Measurements from ENCODE around the gene KCNN4.

GRCh38 chr19:43735013-43735412 lies 45.8 kb downstream of the KCNN4 start:
- TF ChIP-seq CTCF (IDR thresholded peaks at IDR 0.05; ENCODE audit: extremely low read depth in 1 of 2, insufficient read depth in 1 of 2, low read depth in 1 of 2, low read length in 2 of 2) (no peak), POLR2A (IDR thresholded peaks at IDR 0.05; ENCODE audit: low read depth, low read length) (no peak), EZH2 (IDR thresholded peaks at IDR 0.05; ENCODE audit: borderline replicate concordance, low read depth, low read length, severe bottlenecking) (no peak), POLR2AphosphoS5 (IDR thresholded peaks at IDR 0.05; ENCODE audit: insufficient read depth, low read depth, low read length) (no peak), JUN (IDR thresholded peaks at IDR 0.05; ENCODE audit: borderline replicate concordance, insufficient read depth, insufficient read length, low read depth) (no peak), MAX (IDR thresholded peaks at IDR 0.05; ENCODE audit: insufficient read depth, insufficient read length) (no peak), FOS (IDR thresholded peaks at IDR 0.05; ENCODE audit: borderline replicate concordance, insufficient read depth, low read length) (no peak), MYC (IDR thresholded peaks at IDR 0.05; ENCODE audit: low read depth, low read length) (no peak)
